H1 (cell line): ENCODE results near the gene SKA1. TPM values are rescaled to one million over a fixed set of nuclear protein-coding genes. Genes with fewer than 3 reads are reported as not detected.

Experiments
- CTCF ChIA-PET: fragments of 300-600 bp; sonication (Branson Sonifier 250); formaldehyde crosslinking; loops from one replicate; lab custom pipeline; 2021; ENCODE audit not compliant: partially characterized antibody; lab: Charles Lee
- POLR2A ChIA-PET: fragments of 300-600 bp; sonication (Branson Sonifier 250); formaldehyde crosslinking; loops from one replicate; lab custom pipeline; 2021; ENCODE audit warnings: inconsistent platforms; ENCODE audit not compliant: partially characterized antibody; lab: Charles Lee
- DNase-seq, 2 experiments: peaks; one replicate each; pipeline versions ENCODE4 v3.0.0 to v3.0.0-alpha.2; 2010 to 2022; ENCODE audit warnings: low spot score in 2 of 2, low read depth in 1 of 2, mixed read lengths in 1 of 2
- FAIRE-seq: peaks from 2 replicates; lab custom pipeline; 2011; peaks lifted over from hg19 to GRCh38; lab: Jason Lieb, UNC
- H2AFZ ChIP-seq: 2 replicates; pipeline ENCODE4 v1.8.1; 2012; ENCODE audit warnings: low read length, inconsistent platforms
- H2AK5ac ChIP-seq: 2 replicates; pipeline ENCODE4 v1.6.1; 2013; ENCODE audit warnings: low read depth, low read length
- H2BK120ac ChIP-seq: replicated peaks from 2 replicates; pipeline ENCODE3; 2013; ENCODE audit warnings: low read depth, low read length, inconsistent platforms
- H2BK12ac ChIP-seq: 2 replicates; pipeline ENCODE4 v1.6.1; 2013; ENCODE audit warnings: low read depth, low read length
- H2BK15ac ChIP-seq: 2 replicates; pipeline ENCODE4 v1.6.1; 2013; ENCODE audit warnings: low read length
- H2BK20ac ChIP-seq: 2 replicates; pipeline ENCODE4 v1.6.1; 2013; ENCODE audit warnings: low read length
- H2BK5ac ChIP-seq: 2 replicates; pipeline ENCODE4 v1.6.1; 2013; ENCODE audit warnings: low read depth, low read length
- H3K14ac ChIP-seq: 2 replicates; pipeline ENCODE4 v1.6.1; 2013; ENCODE audit warnings: inconsistent platforms; ENCODE audit not compliant: insufficient read length
- H3K18ac ChIP-seq: 2 replicates; pipeline ENCODE4 v1.6.1; 2013; ENCODE audit warnings: low read length; ENCODE audit errors: extremely low read depth
- H3K23ac ChIP-seq: 2 replicates; pipeline ENCODE4 v1.6.1; 2013; ENCODE audit warnings: inconsistent platforms; ENCODE audit not compliant: insufficient read length
- H3K23me2 ChIP-seq: 2 replicates; pipeline ENCODE4 v1.6.1; 2013; ENCODE audit warnings: low read depth, low read length
- H3K27ac ChIP-seq: 2 replicates; pipeline ENCODE4 v1.6.1; 2011; ENCODE audit warnings: low read depth, low read length, inconsistent platforms
- H3K27me3 ChIP-seq, 4 experiments: replicated peaks in 1 of 4; 1 replicate in 1 of 4; 2 replicates in 3 of 4; pipeline versions ENCODE4 v1.6.1 to v1.8.1; 2011 to 2013; ENCODE audit warnings: low read length in 3 of 4, mild to moderate bottlenecking in 3 of 4, inconsistent platforms in 2 of 4, mixed read lengths in 2 of 4, moderate library complexity in 1 of 4; ENCODE audit not compliant: control insufficient read depth in 3 of 4, insufficient read depth in 3 of 4; ENCODE audit errors: extremely low read depth in 1 of 4
- H3K36me3 ChIP-seq, 4 experiments: 2 replicates each; pipeline versions ENCODE4 v1.6.1 to v1.8.1; 2011 to 2013; ENCODE audit warnings: mild to moderate bottlenecking in 4 of 4, low read length in 3 of 4, moderate library complexity in 2 of 4, control low read depth in 1 of 4, inconsistent platforms in 1 of 4; ENCODE audit not compliant: insufficient read depth in 4 of 4, control insufficient read depth in 2 of 4
- H3K4ac ChIP-seq: replicated peaks from 2 replicates; pipeline ENCODE3; 2013; ENCODE audit warnings: low read length, low read depth, mixed read lengths, inconsistent platforms; ENCODE audit not compliant: insufficient read length
- H3K4me1 ChIP-seq, 4 experiments: replicated peaks in 1 of 4; 1 replicate in 1 of 4; 2 replicates in 3 of 4; pipeline versions ENCODE4 v1.6.1 to v1.8.1; 2011 to 2013; ENCODE audit warnings: low read length in 3 of 4, inconsistent platforms in 2 of 4, mixed read lengths in 1 of 4; ENCODE audit not compliant: insufficient read depth in 4 of 4, control insufficient read depth in 3 of 4
- H3K4me2 ChIP-seq, 2 experiments: 2 replicates each; pipeline versions ENCODE4 v1.6.1 to v1.8.1; 2011 to 2013; ENCODE audit warnings: low read depth in 2 of 2, low read length in 2 of 2, control low read depth in 1 of 2, inconsistent platforms in 1 of 2, mild to moderate bottlenecking in 1 of 2; ENCODE audit not compliant: insufficient read depth in 1 of 2
- H3K4me3 ChIP-seq, 4 experiments: fragments of 200-600, 300-600 bp in 1 of 4; sonication (generic), shearing (Covaris generic), sonication (Bioruptor Twin) in 1 of 4; 2 replicates each; pipeline versions ENCODE4 v1.5.1 to v1.8.1; 2011 to 2016; ENCODE audit warnings: low read length in 4 of 4, low read depth in 3 of 4, control low read depth in 2 of 4, inconsistent platforms in 2 of 4, mild to moderate bottlenecking in 2 of 4, mixed read lengths in 1 of 4, moderate library complexity in 1 of 4; ENCODE audit not compliant: insufficient read depth in 2 of 4; ENCODE audit errors: extremely low read depth in 1 of 4
- H3K56ac ChIP-seq: replicated peaks from 2 replicates; pipeline ENCODE3; 2013; ENCODE audit warnings: low read depth, mild to moderate bottlenecking, mixed read lengths, low read length, inconsistent platforms; ENCODE audit not compliant: insufficient read length
- H3K79me1 ChIP-seq: 2 replicates; pipeline ENCODE4 v1.6.1; 2013; ENCODE audit warnings: low read depth, low read length, control low read depth
- H3K79me2 ChIP-seq, 2 experiments: 2 replicates each; pipeline versions ENCODE4 v1.6.1 to v1.8.1; 2012 to 2013; ENCODE audit warnings: low read length in 2 of 2, mild to moderate bottlenecking in 2 of 2, inconsistent platforms in 1 of 2; ENCODE audit not compliant: insufficient read depth in 2 of 2, control insufficient read depth in 1 of 2
- H3K9ac ChIP-seq, 4 experiments: replicated peaks in 1 of 4; 1 replicate in 1 of 4; 2 replicates in 3 of 4; pipeline versions ENCODE4 v1.6.1 to v1.8.1; 2011 to 2013; ENCODE audit warnings: low read depth in 3 of 4, low read length in 3 of 4, control low read depth in 2 of 4, mild to moderate bottlenecking in 2 of 4, moderate library complexity in 2 of 4, inconsistent platforms in 1 of 4; ENCODE audit errors: extremely low read depth in 1 of 4
- H3K9me3 ChIP-seq, 2 experiments: 2 replicates each; pipeline versions ENCODE4 v1.6.1 to v1.8.1; 2012 to 2013; ENCODE audit warnings: mild to moderate bottlenecking in 2 of 2, moderate library complexity in 2 of 2, control low read depth in 1 of 2, inconsistent platforms in 1 of 2, low read depth in 1 of 2, low read length in 1 of 2, mixed read lengths in 1 of 2; ENCODE audit not compliant: insufficient read depth in 2 of 2
- H4K20me1 ChIP-seq, 2 experiments: replicated peaks in 1 of 2; 2 replicates each; pipeline versions ENCODE3 to v1.8.1; 2011 to 2013; ENCODE audit warnings: inconsistent platforms in 2 of 2, low read length in 2 of 2, mild to moderate bottlenecking in 1 of 2; ENCODE audit not compliant: insufficient read depth in 2 of 2, control insufficient read depth in 1 of 2
- H4K5ac ChIP-seq: 2 replicates; pipeline ENCODE4 v1.6.1; 2013; ENCODE audit warnings: low read length, low read depth, mixed read lengths, inconsistent platforms; ENCODE audit not compliant: insufficient read length
- H4K8ac ChIP-seq: 2 replicates; pipeline ENCODE4 v1.8.0; 2013; ENCODE audit warnings: mild to moderate bottlenecking, moderate library complexity, low read length, inconsistent platforms; ENCODE audit not compliant: insufficient read depth; ENCODE audit errors: extremely low read depth
- H4K91ac ChIP-seq: replicated peaks from 2 replicates; pipeline ENCODE3; 2013; ENCODE audit warnings: low read length, mixed read lengths, inconsistent platforms; ENCODE audit not compliant: insufficient read length
- ASH2L ChIP-seq: fragments of 200-600, 300-600 bp; sonication (generic); IDR thresholded peaks from one replicate; pipeline ENCODE4 v1.7.1; 2017; ENCODE audit warnings: low read length
- CREB1 ChIP-seq: IDR thresholded peaks from 2 replicates; pipeline ENCODE4 v1.6.1; 2012; ENCODE audit warnings: inconsistent platforms
- EGR1 ChIP-seq: IDR thresholded peaks from 2 replicates; pipeline ENCODE4 v1.6.1; 2011; ENCODE audit warnings: low read depth, low read length, borderline replicate concordance
- EZH2 ChIP-seq: fragments of 200-600 bp; sonication (generic); IDR thresholded peaks from 2 replicates; pipeline ENCODE4 v1.7.1; 2012; ENCODE audit warnings: low read depth, mild to moderate bottlenecking, moderate library complexity, low read length, inconsistent platforms; ENCODE audit not compliant: severe bottlenecking
- HDAC6 ChIP-seq: IDR thresholded peaks from one replicate; pipeline ENCODE4 v1.7.1; 2012; ENCODE audit warnings: low read depth, mild to moderate bottlenecking, inconsistent platforms, low read length, moderate library complexity
- KDM1A ChIP-seq: fragments of 200-600, 300-600 bp; sonication (generic); IDR thresholded peaks from 2 replicates; pipeline ENCODE4 v1.7.1; 2016; ENCODE audit warnings: mild to moderate bottlenecking, low read length, borderline replicate concordance
- KDM4A ChIP-seq: IDR thresholded peaks from one replicate; pipeline ENCODE4 v1.7.1; 2012; ENCODE audit warnings: low read depth, mild to moderate bottlenecking, moderate library complexity, low read length, inconsistent platforms; ENCODE audit not compliant: severe bottlenecking
- RFX5 ChIP-seq: IDR thresholded peaks from 2 replicates; pipeline ENCODE4 v1.6.1; 2011; ENCODE audit warnings: low read depth, low read length, improper control_type of control experiment, borderline replicate concordance
- RXRA ChIP-seq: IDR thresholded peaks from 2 replicates; pipeline ENCODE4 v1.6.1; 2011; ENCODE audit warnings: low read depth, mild to moderate bottlenecking, low read length, moderate library complexity; ENCODE audit not compliant: insufficient read depth
- SIX5 ChIP-seq: IDR thresholded peaks from 2 replicates; pipeline ENCODE4 v1.6.1; 2011; ENCODE audit warnings: mild to moderate bottlenecking, low read depth, low read length
- TCF12 ChIP-seq: IDR thresholded peaks from 2 replicates; pipeline ENCODE4 v1.6.1; 2011; ENCODE audit warnings: low read depth, mild to moderate bottlenecking, low read length
- WGBS, 2 experiments: shearing (Covaris generic) in 1 of 2; methylation state at CpG; one replicate each; pipeline versions ENCODE4 v1.1.6 to v1.1.7; 2013 to 2015; ENCODE audit warnings: low lambda C conversion rate in 2 of 2, mixed read lengths in 2 of 2, inconsistent platforms in 1 of 2, low coverage in 1 of 2, missing lambda C conversion rate in 1 of 2; ENCODE audit not compliant: insufficient replicate concordance in 2 of 2, insufficient coverage in 1 of 2, insufficient read length in 1 of 2; ENCODE audit errors: extremely low coverage in 1 of 2, missing lambda C conversion rate in 1 of 2; 5-methylcytosine and 5-hydroxymethylcytosine counted together
- polyA plus RNA-seq, 7 experiments: library from polyadenylated mRNA; depleted of rRNA in 3 of 7; stranded (reverse) in 5 of 7; unstranded in 2 of 7; fragments of >200 nt in 5 of 7; fragments of 200-250 nt in 2 of 7; gene quantifications; 1 replicate in 5 of 7; 2 replicates in 1 of 7; 4 replicates in 1 of 7; pipeline versions ENCODE4 v1.2.1 to v1.2.3, GENCODE V29; 2011 to 2013; ENCODE audit warnings: missing spikeins in 2 of 7, mixed read lengths in 2 of 7
- total RNA-seq: library from RNA; stranded (reverse); fragmentation: NEBNext Ultra II Directional; extraction: Animal tissue kit (Norgen Biotek cat#: 25700); gene quantifications from 2 replicates; pipeline ENCODE4 v1.2.1, GENCODE V29; 2021
- TF ChIP-seq, protein P1 (sequence below): IDR thresholded peaks from 2 replicates; pipeline ENCODE4 v1.6.1; 2011; ENCODE audit warnings: low read depth, mild to moderate bottlenecking, low read length; ENCODE audit not compliant: insufficient read depth
- TF ChIP-seq, protein P2 (sequence below): IDR thresholded peaks from 2 replicates; pipeline ENCODE4 v1.6.1; 2012; ENCODE audit warnings: inconsistent platforms

SKA1 gene
- total and polyA plus RNA-seq, 2 of the 8 experiments (the other 6 are each of a cell fraction or from before 2014, with no cell fraction given) = 8.6 to 22.9 TPM

DNA sequence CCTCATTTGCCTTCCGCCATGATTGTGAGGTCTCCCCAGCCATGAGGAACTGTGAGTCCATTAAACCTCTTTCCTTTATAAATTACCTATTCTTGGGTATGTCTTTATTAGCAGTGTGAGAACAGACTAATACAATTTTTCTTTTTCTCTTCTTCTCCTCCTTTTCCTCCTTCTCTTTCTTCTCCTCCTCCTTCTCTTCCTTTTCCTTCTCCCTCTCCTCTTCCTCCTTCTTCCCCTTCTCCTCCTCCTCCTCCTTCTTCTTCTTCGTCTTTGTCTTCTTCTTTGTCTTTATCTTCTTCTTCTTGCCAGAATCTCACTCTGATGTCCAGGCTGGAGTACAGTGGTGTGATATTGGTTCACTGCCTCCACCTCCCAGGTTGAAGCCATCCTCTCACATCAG is 20.2 kb downstream of the SKA1 start:
- Histone ChIP-seq H4K91ac (no peak overlapping the region), H4K20me1 (no peaks in the 10 kb centered on the region), H3K56ac (no peak overlapping the region), H2BK120ac (no peak overlapping the region), H3K4ac (no peak overlapping the region), H2BK12ac (no peak overlapping the region), H3K23ac (no peak overlapping the region), H2BK5ac (no peak overlapping the region), H3K36me3 (peaks cover 0 to 3% (median 0%) of the 10 kb centered on the region in 4 experiments; a peak in 3 of 8 replicates), H4K5ac (no peak overlapping the region), H4K8ac (no peak overlapping the region), H3K18ac (no peak overlapping the region), H2BK20ac (no peak overlapping the region), H3K4me1 (peaks cover 3 to 12% (median 11%) of the 10 kb centered on the region in 4 experiments; a peak in 6 of 7 replicates), H3K79me2 (no peaks in the 10 kb centered on the region), H3K9ac (no peak overlapping the region), H3K27me3 (peaks cover 0 to 2% (median 1%) of the 10 kb centered on the region in 4 experiments; a peak in 3 of 7 replicates), H2AFZ (no peak overlapping the region), H3K14ac (no peak overlapping the region), H3K4me3 (no peak overlapping the region), H2BK15ac (no peak overlapping the region), H3K79me1 (no peaks in the 10 kb centered on the region), H2AK5ac (no peak overlapping the region), H3K23me2 (no peaks in the 10 kb centered on the region), H3K4me2 (no peak overlapping the region), H3K27ac (no peak overlapping the region), H3K9me3 (no peaks in the 10 kb centered on the region)
- POLR2A ChIA-PET = no interaction called here
- no peak for FAIRE-seq
- DNase-seq = no peak
- CTCF ChIA-PET = no interaction called here
- 61% methylated on average over 2 of the region's 2 CpGs; no CpG with 5 or more reads in 1 of the 2 experiments for WGBS, 2 experiments
- TF ChIP-seq, protein P1, sequence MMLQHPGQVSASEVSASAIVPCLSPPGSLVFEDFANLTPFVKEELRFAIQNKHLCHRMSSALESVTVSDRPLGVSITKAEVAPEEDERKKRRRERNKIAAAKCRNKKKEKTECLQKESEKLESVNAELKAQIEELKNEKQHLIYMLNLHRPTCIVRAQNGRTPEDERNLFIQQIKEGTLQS = no peak
- TF ChIP-seq TCF12 (no peak), ASH2L (no peak), SIX5 (no peak), RFX5 (no peak), RXRA (no peak), KDM4A (no peak), EZH2 (no peak), EGR1 (no peak), HDAC6 (no peak), KDM1A (no peak), CREB1 (no peak)
- TF ChIP-seq, protein P2, sequence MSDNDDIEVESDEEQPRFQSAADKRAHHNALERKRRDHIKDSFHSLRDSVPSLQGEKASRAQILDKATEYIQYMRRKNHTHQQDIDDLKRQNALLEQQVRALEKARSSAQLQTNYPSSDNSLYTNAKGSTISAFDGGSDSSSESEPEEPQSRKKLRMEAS = no peak
